T follicular helper cell (primary cell): Measurements from ENCODE around the gene LRRC51.

Experiments
- DNase-seq: peaks from one replicate; pipeline ENCODE4 v3.0.0-alpha.2; 2020; ENCODE audit warnings: low read depth

LRRC51 gene

DNA sequence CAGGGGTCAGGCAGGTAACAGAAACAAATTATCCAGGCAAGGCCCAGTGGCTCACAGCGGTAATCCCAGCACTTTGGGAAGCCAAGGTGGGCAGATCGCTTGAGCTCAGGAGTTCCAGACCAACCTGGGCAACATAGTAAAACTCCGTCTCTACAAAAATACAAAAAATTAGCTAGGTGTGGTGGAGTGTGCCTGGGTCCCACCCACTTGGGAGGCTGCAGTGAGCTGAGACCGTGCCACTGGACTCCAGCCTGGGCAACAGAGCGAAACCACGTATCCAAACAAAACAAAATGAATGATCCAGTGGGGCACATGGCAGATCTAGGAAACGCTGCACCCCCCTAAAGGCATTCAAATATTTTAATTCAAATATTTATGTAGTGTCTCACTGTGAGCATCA lies 10.2 kb upstream of the LRRC51 start:
- no peak for DNase-seq

DNA sequence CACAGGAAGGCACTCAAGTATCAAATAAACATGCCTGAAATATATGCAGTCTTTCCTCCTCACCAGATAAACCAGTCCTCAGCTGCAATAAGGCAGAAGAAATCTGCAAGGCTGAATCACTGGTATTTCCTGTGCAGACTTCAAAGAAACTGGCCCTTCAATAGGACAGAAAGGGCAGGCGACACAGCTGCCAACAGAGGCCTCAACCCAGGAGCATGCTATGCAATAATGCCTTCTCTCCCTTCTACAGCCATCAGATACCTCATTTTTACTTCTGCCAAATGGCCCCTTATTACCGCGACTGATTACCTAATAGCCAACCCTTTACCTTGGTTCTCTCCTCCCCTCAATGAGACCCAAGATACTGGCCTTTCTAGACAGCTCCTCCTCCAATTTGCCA lies 8.3 kb upstream of the LRRC51 start:
- no peak for DNase-seq

DNA sequence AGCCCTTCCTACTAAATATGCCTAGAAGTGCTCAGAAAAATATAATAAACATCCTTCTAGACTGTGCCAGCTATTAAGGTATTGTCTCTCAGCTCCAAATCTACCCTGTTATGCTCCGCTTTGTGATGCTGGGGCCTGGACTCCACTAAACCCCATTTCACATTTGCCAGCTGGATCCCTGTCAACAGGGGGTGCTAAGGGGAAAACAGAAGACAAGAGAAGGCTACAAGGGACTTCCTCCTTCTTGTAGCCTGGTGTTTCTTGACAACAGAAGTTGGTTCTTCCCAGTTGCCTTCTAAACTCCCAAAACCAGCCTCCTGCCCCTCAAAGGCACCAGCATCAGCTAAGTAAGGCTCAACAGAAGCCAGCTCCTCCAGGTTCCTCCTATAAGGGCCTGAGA lies 5.5 kb upstream of the LRRC51 start:
- DNase-seq = no peak

DNA sequence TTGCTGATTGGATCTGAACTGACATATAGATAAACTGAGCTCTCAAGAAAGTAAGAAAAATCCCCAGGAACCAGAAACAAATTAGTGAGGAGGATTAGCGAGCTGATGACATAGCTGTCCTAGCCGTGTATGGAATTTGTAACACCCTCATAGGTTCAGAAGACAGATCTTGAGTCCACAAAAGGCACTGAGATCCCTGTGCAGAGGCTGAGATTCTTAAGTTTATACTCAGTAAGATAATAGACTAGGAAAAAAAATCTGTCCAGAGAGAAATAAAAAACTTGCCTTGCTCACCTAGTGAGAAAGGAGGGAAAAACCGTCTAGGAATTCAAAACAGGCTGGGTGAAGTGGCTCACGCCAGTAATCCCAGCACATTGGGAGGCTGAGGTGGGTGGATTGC lies 4.9 kb upstream of the LRRC51 start:
- no peak for DNase-seq

DNA sequence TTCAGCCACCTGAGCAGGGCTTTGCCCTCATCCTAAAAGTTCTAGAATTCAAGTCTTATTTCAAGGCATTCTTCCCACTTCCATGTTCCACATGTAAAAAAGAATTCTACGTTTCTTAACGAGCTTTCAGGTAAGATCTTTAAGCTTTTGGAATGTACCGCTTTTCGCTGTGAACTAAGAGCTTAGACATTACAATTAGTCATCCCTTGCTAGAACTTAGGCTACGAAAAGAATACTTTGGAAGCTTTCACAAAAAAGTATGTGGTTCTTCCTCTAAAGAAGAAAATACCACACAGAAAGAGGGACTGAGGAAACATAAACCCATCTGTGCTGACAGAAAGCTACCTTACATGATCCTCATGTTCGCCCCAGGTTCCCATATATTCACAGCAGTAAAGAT lies 2.2 kb upstream of the LRRC51 start:
- DNase-seq = no peak

DNA sequence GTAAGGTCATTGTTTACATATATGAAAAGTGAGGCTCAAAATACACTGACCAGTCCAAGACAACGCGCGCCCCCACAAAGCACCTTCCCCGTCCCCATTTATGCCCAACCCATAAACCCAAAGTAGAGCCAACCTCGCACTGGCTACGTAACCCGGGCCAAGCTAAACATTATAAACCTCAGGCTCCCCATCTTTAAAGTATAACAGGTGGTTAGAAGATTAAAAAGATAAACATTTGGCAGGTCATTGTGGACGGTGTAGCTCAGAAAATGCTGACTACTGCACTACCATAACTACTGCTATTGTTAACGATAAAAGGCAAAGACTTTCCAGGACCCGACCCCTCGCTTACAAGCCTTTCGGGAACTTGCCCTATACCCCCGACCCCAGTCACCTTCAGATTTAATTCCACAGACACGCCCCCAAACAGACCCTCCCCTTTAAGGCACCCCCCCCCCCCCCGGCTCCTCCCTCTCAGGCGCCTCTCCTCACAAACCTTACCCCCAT lies 778 bp upstream of the LRRC51 start:
- no peak for DNase-seq

DNA sequence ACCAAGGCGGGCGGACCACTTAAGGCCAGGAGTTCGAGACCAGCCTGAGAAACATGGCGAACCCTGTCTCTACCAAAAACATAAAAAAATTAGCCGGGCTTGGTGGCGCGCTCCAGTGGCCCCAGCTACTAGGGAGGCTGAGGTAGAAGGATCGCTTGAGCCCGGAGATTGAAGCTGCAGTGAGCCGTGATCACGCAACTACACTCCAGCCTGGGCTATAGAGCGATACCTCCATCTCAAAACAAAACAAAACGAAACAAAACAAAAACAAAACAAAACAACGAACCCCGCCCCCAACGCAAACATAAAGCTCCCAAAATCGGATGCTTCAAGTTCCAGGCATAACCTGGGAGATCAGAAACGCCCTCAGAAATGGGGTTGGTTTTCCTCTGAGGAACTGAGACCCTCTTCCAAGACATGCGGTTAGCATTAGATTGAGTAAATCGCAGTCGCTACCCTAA lies 564 bp downstream of the LRRC51 start:
- no peak for DNase-seq

DNA sequence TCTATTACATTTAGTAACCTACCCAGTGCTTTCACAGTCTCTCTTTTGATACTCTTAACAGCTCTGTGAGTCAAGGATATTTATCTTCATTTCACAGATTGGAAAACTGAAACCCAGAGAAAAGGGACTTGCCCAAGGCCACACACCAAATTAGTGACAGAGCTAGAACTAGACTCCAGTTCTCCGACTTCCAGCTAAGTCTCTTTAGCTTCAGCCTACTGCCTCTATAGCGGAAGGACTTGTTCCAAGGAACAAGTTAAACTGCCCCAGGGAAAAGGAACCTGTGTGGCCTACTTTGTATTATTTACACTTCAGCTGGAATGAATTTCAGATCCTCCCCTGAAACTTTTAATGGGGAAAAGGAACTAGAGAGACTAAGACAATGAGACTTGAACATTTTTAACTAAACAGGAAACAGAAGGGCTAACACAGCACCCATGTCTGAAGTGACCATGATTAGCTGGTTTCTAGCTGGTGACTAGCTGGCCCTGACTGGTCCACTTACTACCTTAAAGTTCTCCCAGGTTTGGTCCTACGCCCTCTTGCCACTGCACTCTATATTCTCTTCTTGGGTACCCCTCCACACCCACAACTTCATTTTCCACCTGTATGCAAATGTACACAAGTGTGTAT lies 1.3 kb downstream of the LRRC51 start:
- DNase-seq = no peak

DNA sequence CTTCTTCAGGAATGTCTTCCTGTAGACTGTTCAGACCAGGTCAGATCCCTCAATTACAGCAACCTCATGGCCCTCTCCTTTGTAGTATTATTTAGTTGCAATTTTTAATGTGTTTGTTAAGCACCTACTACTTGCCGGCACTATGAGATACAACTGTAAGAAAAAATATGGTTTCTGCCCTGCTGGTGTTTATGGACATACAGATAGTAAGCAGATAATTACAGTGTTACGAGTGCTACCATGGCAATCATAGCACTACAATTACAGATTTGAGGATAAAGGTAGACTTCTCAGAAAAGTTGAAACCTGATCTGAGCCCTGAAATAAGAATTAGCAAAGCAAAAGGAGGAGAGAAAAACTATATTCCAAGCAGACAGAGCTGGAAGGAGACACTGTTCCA lies 2.8 kb downstream of the LRRC51 start:
- no peak for DNase-seq

DNA sequence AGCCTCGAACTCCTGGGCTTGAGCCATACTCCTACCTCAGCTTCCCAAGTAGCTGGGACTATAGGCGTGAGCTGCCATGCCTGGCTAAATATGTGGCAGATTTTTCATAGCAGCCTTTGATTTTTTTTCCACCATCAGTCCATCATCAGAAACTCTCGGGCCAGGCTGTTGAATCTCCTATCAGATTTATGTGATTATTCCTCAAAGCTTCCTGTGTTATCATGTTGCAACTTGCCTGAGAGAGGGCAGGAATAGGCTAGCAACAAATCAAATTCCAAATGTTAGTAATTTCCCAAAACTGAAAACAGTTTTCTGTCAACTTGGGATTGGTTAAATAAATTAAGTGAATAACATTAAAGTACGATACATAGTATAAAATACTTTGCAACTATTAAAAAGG lies 3.4 kb downstream of the LRRC51 start:
- no peak for DNase-seq

DNA sequence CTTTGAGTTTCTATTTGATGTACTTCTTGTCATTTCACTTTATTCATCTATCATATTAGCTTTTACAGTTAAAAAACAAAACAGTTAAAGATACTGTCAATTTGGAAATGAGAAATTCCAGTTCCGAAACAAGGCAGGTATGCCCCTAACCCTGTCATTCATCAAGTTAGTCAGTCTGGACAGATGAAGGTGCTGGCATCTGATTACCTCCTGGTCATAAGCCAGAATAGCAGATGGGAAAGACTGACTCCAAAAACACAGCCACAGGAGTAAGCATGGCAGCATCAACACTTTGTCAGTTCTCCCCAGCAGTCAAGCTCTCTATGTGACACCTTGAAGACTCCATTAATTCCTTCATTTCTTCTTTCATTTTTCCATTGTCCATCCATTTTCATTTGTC lies 4.3 kb downstream of the LRRC51 start:
- no peak for DNase-seq

DNA sequence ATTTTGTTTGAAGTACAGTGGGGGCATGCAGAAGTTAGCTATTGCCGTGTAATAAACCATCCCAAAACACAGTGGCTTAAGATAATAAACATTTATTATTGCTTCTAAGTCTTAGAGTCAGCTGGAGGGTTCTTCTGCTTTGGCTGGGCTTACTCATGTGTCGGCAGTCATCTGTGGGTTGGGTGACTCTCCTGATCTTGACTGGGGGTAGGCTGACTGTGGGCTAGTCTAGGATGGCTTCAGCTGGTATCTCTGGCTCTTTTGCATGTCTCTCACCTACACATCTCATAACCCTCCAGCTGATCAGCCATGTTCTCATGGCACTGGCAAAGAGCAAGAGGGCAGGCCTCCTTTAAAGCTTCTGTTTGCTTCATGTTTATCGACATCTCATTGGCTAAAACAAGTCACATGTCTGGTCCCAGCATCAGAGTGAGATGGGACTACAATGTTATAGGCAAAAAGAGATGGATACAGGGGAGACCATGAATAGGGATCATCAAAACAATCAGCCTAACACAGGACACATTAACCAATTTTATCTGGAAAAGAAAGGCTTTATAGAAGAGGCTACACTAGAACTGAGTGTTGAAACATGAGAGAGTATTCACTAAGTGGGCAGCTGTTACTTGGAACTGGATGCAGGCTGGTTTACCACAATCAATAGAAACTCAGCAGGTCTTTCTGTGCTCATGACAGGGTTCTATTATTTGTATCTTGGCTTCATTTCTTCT lies 5.1 kb downstream of the LRRC51 start:
- DNase-seq = no peak

DNA sequence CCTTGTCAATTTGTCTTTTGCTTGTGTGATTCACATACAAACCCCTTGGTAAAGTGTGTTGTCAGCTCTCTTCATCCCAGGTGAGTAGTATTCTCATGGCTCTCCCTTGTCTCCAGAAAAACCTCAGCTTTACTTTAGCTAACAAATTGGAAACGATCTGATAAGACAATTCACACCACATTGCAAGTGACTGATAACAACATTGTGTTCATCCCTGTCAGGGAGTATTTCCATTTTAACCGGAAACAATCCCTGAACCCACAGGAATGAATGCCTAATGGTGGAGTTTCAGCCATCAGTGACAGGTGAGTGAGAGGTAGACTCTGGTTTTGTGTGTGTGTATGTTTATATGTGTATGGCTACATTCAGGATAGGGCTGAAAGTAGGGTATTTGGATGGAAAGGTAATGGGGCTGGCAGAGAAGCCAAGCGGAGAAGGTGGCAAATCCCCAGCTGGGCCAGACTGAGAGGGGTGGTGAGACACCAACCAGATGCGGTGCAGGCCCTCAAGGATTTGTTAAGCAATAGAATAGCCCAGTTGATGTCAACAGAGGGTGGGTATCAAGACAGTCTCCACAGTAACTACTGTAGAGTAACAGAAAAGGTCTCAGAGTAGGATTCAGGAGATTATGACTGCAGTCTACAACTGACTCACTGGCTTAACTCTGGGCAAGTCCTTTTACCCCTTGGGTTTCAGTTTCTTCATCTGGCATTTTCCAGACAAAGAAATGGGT lies 7.6 kb downstream of the LRRC51 start:
- DNase-seq = no peak

DNA sequence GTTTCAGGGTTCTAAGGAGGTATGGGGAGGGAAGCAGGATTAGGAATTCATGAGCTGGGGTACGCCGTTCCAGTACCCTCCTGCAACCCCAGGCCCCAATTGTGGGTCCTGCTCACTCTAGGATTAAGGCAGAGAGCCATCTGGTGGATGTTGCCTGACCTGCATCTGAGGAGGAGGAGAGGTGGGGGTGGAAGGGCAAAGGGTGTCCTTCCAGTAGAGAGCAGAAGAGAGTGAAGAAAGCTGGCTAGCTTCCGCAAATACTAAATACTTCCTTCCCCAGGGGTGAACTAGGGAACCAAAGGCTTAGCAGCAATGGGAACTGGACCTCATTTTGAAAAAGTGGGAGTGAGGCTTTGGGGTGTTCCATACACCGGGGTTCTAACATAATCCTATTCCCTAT lies 10.6 kb downstream of the LRRC51 start:
- peak; percentile 60 for DNase-seq

DNA sequence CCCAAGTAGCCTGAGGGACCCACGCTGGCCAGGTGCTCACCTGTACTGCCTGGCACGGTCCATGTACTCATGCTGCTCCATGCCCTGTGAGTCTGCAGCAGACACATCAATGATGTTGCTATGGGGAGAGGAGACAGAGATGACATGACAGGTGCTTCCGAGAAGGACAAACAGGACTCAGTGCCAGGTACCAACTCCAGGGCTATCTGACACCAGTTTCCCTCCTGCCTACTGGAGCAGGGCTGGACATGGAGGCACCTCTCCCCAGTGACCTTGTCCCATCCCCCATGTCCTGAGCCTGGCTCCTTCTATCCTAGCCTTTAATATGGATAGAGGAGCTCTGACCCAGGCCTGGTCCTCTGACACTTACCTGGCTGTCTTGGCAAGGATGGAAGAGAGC lies 18.1 kb downstream of the LRRC51 start:
- DNase-seq = no peak

DNA sequence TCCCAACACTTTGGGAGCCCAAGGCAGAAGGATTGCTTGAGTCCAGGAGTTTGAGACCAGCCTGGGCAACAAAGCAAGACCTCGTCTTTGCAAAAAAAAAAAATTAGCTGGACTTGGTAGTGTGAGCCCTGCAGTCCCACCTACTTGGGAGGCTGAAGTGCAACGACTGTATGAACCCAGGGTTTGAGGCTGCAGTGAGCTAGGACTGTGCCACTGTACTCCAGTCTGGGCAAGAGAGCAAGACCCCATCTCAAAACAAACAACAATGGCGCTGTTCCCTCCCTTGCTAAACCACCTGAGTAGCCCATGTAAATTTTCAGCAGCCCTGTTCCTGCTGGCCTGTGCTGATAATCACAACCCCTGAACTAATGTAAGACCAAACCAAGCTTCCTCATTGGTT lies 19.4 kb downstream of the LRRC51 start:
- no peak for DNase-seq

DNA sequence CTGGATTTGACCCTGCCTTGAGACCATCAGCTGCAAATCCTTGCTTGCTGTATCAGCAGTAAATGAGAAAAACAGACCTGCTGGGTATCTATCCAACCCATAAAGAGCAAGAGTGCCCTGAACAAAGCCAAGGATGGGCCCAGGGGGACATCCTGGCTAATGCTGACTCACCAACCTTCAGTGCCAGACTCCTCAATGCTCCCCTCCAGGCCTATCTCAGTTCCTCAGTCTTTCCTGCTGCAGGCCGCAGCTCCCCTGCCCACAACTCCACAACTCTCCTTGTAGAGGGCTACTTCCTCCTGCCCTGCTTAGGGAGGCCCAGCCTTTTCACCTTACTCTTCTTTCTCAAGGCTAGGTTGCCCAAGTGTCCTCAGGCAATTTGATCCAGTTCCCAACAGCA lies 19.8 kb downstream of the LRRC51 start:
- DNase-seq = no peak

DNA sequence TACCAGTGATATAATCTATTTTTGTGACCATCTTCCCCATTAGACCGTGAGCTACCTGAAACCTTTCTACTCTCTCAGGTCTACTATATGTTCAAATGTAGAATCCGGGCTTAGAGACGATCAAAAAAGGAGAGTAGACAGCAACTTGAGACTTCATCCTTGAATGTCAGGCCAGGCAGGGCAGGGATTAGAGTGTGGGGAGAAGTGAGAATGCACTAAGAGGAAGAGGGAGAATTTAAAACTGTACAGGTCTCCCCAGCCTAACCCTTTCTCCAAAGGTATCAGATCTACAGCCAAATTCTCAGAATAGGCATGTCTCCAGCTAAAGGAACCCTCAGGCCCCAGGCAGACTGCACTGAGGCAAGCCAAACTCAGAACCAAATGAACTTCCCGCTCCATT lies 21.5 kb downstream of the LRRC51 start:
- DNase-seq = no peak

DNA sequence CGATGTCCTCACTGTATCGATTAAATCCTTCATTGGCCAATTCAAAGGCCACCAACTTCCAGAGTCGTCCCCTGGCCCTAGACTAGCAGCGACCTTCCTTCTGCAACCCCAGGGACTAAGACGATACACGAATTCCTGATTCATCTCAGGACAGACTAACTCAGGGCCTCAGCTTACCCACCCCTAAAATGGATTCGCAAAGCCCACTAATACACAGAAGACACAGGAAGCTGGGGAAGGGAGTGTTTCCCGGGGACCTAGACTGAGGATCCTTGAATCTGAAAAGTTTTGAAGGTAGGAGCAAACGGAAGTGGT lies 21.9 kb downstream of the LRRC51 start:
- DNase-seq = no peak

DNA sequence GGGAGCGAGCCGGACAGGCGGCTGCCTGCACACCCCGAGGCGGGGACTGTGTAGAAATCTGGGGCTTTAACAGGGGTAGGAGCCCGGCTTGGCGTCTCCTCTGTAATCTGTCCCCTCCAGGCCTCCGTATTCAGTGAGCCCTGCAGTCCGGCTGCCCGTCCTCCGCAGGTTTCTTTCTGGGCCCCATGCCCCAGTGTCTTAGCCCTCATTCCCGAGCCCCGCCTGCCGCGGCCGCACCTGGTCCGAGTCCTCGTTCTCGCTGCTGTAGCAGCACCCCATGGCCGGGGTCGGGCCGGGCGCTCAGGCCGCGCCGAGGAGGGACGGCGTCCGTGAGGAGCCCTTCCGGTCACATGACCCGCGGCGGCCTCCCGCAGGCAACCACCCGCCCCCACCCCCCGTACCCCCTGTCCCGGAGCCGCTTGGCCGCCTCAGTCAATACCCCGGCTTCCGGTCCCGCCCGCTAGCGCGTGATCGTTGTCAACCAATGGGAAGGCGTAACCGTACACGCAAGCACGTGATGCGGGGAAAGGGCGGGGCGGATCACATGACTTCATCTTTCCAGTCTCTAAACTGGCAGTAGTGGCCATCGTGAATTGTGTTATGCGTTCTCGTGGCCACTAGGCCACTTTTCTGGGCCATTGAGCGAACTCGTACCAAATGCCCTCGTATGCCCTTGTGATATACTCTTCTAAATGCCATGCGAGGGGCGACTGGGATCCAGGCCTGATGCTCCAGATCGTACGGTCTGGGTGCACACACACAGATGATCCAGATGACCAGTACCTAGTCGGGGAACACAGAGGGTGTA lies 22.5 kb downstream of the LRRC51 start, which contains the start of gene LAMTOR1:
Gene LAMTOR1, minus strand, starts transcription at position 352 of the 808 bp plus-strand sequence. Its CDS starts 73 bp downstream, at position 279.
- DNase-seq = peak; percentile 96

DNA sequence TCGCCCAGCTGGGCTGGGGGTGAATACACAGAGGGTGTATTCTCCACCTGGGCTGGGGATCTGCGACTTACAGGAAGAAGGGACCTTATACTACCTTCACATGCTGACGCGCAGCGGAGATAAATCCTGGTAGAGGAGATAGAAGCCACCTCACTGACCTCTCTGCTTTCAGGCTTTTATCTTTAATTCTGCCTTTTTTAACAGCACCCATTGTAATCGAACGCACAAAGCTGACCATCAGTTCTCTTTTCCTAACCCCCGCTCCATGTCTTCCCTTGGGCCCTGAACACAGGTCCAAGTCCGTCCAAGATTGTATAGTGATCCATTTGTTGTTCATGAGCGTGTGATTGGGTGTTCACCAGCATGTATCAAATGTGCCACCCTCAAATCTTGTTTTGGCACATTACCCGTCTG lies 23.1 kb downstream of the LRRC51 start:
- DNase-seq = no peak

DNA sequence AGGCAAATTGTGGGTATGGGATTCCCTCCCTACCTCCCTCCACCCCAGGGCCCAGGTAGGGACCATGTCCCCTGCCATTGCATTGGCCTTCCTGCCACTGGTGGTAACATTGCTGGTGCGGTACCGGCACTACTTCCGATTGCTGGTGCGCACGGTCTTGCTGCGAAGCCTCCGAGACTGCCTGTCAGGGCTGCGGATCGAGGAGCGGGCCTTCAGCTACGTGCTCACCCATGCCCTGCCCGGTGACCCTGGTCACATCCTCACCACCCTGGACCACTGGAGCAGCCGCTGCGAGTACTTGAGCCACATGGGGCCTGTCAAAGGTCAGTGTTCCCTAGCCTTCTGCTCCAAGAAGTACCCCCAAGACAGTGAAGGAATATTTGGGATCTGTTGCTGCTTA lies 25.2 kb downstream of the LRRC51 start, which contains the start of gene TOMT:
Gene TOMT, plus strand, starts transcription at position 37 of the 400 bp plus-strand sequence. Its CDS starts 28 bp downstream, at position 65.
- no peak for DNase-seq
